Measurements from ENCODE around the gene ZNF184.

GRCh38 chr6:27448456-27448855 is 24.4 kb downstream of the ZNF184 start:
- no peak for TF ChIP-seq NR2C2 (IDR thresholded peaks at IDR 0.05; ENCODE audit: borderline replicate concordance, control insufficient read depth, insufficient read length, low read depth)
- TF ChIP-seq, protein P1, sequence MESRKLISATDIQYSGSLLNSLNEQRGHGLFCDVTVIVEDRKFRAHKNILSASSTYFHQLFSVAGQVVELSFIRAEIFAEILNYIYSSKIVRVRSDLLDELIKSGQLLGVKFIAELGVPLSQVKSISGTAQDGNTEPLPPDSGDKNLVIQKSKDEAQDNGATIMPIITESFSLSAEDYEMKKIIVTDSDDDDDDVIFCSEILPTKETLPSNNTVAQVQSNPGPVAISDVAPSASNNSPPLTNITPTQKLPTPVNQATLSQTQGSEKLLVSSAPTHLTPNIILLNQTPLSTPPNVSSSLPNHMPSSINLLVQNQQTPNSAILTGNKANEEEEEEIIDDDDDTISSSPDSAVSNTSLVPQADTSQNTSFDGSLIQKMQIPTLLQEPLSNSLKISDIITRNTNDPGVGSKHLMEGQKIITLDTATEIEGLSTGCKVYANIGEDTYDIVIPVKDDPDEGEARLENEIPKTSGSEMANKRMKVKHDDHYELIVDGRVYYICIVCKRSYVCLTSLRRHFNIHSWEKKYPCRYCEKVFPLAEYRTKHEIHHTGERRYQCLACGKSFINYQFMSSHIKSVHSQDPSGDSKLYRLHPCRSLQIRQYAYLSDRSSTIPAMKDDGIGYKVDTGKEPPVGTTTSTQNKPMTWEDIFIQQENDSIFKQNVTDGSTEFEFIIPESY (IDR thresholded peaks at IDR 0.05), result no peak
- no peak for TF ChIP-seq SPI1 (IDR thresholded peaks at IDR 0.05; ENCODE audit: borderline replicate concordance, insufficient read depth, low read depth, low read length)
- TF ChIP-seq, protein P2, sequence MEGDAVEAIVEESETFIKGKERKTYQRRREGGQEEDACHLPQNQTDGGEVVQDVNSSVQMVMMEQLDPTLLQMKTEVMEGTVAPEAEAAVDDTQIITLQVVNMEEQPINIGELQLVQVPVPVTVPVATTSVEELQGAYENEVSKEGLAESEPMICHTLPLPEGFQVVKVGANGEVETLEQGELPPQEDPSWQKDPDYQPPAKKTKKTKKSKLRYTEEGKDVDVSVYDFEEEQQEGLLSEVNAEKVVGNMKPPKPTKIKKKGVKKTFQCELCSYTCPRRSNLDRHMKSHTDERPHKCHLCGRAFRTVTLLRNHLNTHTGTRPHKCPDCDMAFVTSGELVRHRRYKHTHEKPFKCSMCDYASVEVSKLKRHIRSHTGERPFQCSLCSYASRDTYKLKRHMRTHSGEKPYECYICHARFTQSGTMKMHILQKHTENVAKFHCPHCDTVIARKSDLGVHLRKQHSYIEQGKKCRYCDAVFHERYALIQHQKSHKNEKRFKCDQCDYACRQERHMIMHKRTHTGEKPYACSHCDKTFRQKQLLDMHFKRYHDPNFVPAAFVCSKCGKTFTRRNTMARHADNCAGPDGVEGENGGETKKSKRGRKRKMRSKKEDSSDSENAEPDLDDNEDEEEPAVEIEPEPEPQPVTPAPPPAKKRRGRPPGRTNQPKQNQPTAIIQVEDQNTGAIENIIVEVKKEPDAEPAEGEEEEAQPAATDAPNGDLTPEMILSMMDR (IDR thresholded peaks at IDR 0.05 in 2 of 3, conservative IDR thresholded peaks at IDR 0.05 in 1 of 3; ENCODE audit: control insufficient read depth in 2 of 3, extremely low read depth in 1 of 3, insufficient read depth in 1 of 3, low read depth in 3 of 3, low read length in 3 of 3), result no peak
- no peak for TF ChIP-seq IRF3 (IDR thresholded peaks at IDR 0.05)

All from GM12878 (cell line).